ENCODE data around the gene NAGK.

DNA sequence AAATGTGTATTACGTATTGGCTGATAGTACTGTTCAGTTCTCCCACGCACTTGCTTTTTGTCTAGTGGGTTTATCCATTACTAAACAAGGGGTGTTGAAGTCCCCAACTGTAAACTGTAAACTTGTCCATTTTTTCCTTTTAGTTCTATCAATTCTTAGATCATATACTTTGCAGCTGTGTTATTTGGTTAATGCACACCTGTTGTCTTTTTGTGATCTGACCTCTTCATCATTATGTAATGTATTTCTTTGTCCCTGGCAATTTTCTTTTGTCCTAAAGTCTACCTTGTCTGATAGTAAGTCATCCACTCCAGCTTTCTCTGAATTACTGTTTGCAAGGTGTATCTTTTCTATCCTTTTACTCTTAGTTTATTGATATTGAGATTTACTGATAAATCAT lies 39.6 kb downstream of the NAGK start:
- TF ChIP-seq, protein P1, sequence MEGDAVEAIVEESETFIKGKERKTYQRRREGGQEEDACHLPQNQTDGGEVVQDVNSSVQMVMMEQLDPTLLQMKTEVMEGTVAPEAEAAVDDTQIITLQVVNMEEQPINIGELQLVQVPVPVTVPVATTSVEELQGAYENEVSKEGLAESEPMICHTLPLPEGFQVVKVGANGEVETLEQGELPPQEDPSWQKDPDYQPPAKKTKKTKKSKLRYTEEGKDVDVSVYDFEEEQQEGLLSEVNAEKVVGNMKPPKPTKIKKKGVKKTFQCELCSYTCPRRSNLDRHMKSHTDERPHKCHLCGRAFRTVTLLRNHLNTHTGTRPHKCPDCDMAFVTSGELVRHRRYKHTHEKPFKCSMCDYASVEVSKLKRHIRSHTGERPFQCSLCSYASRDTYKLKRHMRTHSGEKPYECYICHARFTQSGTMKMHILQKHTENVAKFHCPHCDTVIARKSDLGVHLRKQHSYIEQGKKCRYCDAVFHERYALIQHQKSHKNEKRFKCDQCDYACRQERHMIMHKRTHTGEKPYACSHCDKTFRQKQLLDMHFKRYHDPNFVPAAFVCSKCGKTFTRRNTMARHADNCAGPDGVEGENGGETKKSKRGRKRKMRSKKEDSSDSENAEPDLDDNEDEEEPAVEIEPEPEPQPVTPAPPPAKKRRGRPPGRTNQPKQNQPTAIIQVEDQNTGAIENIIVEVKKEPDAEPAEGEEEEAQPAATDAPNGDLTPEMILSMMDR (IDR thresholded peaks at IDR 0.05) = no peak
- TF ChIP-seq POLR2A (IDR thresholded peaks at IDR 0.05) = no peak

Data from lower leg skin (tissue), 3 donors.